Measurements from ENCODE around the gene VPS26A. TPM values are rescaled to one million over a fixed set of nuclear protein-coding genes. Genes with fewer than 3 reads are reported as not detected.

Gene VPS26A
- total RNA-seq, 2 donors from 2014 or later = 28.5 to 38.0 TPM

DNA sequence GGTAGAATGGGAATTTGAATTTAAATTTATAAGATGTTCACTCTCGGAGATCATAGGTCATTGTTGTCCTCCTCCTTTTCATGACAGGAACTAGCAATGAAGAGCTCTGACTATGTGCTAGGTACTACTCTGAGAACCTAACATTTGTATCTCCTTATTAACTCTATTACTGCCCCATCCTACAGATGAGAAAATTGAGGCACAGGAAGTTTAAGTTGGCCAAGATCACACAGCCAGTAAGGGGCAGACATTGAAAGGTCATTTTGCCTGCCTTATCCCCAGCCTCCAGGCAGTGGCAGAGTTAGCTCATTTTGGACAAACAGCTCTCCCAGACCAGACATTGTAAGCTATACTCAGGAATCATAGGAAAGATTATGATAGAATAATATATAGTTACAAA, 30.0 kb upstream of the VPS26A start:
- 91% methylated on average over 1 of the region's 1 CpG for WGBS
- Histone ChIP-seq H3K27ac (no peak overlapping the region), H3K27me3 (replicated peaks; ENCODE audit: insufficient read depth) (no peaks in the 10 kb centered on the region), H3K9me3 (no peaks in the 10 kb centered on the region), H3K36me3 (no peaks in the 10 kb centered on the region), H3K4me1 (replicated peaks) (no peaks in the 10 kb centered on the region), H3K4me3 (no peak overlapping the region)
- TF ChIP-seq POLR2AphosphoS5 (IDR thresholded peaks at IDR 0.05) (no peak), POLR2A (IDR thresholded peaks at IDR 0.05) (no peak)
- TF ChIP-seq, protein P1, sequence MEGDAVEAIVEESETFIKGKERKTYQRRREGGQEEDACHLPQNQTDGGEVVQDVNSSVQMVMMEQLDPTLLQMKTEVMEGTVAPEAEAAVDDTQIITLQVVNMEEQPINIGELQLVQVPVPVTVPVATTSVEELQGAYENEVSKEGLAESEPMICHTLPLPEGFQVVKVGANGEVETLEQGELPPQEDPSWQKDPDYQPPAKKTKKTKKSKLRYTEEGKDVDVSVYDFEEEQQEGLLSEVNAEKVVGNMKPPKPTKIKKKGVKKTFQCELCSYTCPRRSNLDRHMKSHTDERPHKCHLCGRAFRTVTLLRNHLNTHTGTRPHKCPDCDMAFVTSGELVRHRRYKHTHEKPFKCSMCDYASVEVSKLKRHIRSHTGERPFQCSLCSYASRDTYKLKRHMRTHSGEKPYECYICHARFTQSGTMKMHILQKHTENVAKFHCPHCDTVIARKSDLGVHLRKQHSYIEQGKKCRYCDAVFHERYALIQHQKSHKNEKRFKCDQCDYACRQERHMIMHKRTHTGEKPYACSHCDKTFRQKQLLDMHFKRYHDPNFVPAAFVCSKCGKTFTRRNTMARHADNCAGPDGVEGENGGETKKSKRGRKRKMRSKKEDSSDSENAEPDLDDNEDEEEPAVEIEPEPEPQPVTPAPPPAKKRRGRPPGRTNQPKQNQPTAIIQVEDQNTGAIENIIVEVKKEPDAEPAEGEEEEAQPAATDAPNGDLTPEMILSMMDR (IDR thresholded peaks at IDR 0.05) = no peak
- intact Hi-C loops (cut with DNase I) = loop anchor here (5.0 kb wide), 1 partner anchor 87 kb away; no protein-coding TSS in a partner anchor
- no peak for DNase-seq (ENCODE audit: low spot score)

DNA sequence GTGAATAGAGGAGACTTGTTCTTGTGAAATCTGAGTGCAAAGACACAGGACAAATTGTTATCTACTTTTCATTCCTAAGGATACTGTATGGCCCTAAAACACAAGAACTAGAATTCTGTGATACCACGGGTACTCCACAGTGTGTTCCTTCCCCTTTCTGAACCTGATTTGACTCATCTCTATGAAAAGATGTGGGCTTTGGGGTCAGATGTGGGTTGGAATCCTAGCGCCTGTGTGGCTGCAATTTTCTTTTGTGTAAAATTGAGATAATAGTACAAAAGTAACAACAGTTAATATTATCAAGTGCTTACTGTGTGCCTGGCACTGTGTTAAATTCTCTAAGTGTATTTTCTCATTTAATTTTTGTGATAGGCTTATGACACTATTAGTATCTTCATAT, 27.9 kb upstream of the VPS26A start:
- 74% methylated on average over 2 of the region's 2 CpGs for whole genome bisulfite sequencing

DNA sequence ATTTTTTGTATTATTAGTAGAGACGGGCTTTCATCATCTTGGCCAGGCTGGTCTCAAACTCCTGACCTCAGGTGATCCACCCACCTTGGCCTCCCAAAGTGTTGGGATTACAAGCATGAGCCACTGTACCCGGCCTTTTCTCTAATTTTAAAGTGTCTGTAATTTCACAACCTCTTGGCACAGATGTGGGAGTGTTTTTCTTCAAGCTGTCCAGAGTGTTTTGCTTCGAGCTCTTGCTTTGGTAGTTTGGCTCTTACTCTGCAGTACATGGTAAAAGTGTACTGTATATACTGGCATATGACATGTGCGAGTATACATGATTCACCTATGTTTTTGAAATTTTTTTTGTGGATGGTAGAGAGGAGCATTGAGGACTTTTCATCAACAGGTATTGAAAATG, 26.2 kb upstream of the VPS26A start:
- no peak overlapping the region for H3K27ac ChIP-seq
- DNase-seq (ENCODE audit: low spot score) = no peak
- intact Hi-C loops (cut with DNase I) = no loop called here
- H3K27me3 ChIP-seq (replicated peaks; ENCODE audit: insufficient read depth) = no peaks in the 10 kb centered on the region
- WGBS = 87% methylated on average over 4 of the region's 4 CpGs
- no peak overlapping the region for H3K4me3 ChIP-seq
- TF ChIP-seq, protein P1 (IDR thresholded peaks at IDR 0.05) = no peak
- TF ChIP-seq POLR2A (IDR thresholded peaks at IDR 0.05) (no peak), POLR2AphosphoS5 (IDR thresholded peaks at IDR 0.05) (no peak)
- H3K36me3 ChIP-seq = no peaks in the 10 kb centered on the region
- no peaks in the 10 kb centered on the region for H3K9me3 ChIP-seq
- H3K4me1 ChIP-seq (replicated peaks) = no peaks in the 10 kb centered on the region

More for the DNA sequence above, 27.9 kb upstream of the VPS26A start:
- H3K4me3 ChIP-seq = no peak overlapping the region
- no peaks in the 10 kb centered on the region for H3K9me3 ChIP-seq
- intact Hi-C loops (cut with DNase I) = no loop called here
- no peaks in the 10 kb centered on the region for H3K4me1 ChIP-seq (replicated peaks)
- H3K27ac ChIP-seq = no peak overlapping the region
- TF ChIP-seq POLR2AphosphoS5 (IDR thresholded peaks at IDR 0.05) (no peak), POLR2A (IDR thresholded peaks at IDR 0.05) (no peak)
- TF ChIP-seq, protein P1 (IDR thresholded peaks at IDR 0.05) = no peak
- H3K27me3 ChIP-seq (replicated peaks; ENCODE audit: insufficient read depth) = no peaks in the 10 kb centered on the region
- DNase-seq (ENCODE audit: low spot score) = no peak
- no peaks in the 10 kb centered on the region for H3K36me3 ChIP-seq

DNA sequence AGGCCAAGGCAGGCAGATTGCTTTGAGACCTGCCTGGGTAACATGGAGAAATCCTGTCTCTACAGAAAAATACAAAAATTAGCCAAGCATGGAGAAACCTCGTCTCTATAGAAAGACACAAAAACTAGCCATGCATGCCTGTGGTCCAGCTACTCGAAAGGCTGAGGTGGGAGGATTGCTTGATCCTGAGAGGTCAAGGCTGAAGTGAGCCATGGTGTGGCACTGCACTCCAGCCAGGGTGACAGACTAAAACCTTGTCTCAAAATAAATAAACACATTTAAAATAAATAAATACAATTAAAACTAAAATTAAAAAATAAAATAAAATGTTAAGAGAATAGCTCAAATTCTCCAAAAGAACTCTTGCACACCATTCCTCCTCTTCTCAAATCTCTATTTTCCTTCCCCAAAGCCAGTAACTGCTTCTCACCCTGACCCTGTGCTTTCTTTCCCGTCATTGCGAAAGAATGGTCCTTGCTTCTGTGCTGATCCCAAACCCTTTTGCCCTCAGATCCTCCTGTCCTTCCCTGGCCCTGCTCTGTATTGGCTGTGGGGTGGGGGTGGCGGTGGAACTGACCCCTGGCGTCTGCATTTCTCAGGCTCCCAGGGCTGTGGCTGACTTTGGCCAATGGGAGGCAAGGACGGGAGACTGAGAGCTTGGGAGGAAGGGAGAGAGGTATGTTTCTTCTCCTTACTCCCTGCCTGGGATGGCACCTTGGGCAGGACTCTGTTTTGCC, 23.7 kb upstream of the VPS26A start:
- TF ChIP-seq, protein P1 (IDR thresholded peaks at IDR 0.05) = no peak
- TF ChIP-seq POLR2A (IDR thresholded peaks at IDR 0.05) (no peak), POLR2AphosphoS5 (IDR thresholded peaks at IDR 0.05) (no peak)
- intact Hi-C loops (cut with DNase I) = no loop called here
- Histone ChIP-seq H3K4me1 (replicated peaks) (no peaks in the 10 kb centered on the region), H3K36me3 (no peaks in the 10 kb centered on the region), H3K27me3 (replicated peaks; ENCODE audit: insufficient read depth) (no peaks in the 10 kb centered on the region), H3K9me3 (no peaks in the 10 kb centered on the region), H3K4me3 (no peak overlapping the region), H3K27ac (no peak overlapping the region)
- 53% methylated on average over 6 of the region's 7 CpGs for WGBS
- DNase-seq (ENCODE audit: low spot score) = no peak

Data from prostate gland (tissue), 2 donors.